GM21723 (cell line): ENCODE data around the gene PLGRKT.
"Not testable (repeated sequence)": the region's sequence is repeated elsewhere in the genome, so short reads cannot be mapped to it uniquely, and the experiment has no call there.

Experiments used
- ATAC-seq: cut with Tn5 transposase; IDR thresholded peaks from one replicate; pipeline ENCODE4 v1.9.1; 2021; ENCODE audit warnings: mild to moderate bottlenecking, moderate library complexity; ENCODE audit not compliant: unreplicated experiment

Gene PLGRKT

DNA sequence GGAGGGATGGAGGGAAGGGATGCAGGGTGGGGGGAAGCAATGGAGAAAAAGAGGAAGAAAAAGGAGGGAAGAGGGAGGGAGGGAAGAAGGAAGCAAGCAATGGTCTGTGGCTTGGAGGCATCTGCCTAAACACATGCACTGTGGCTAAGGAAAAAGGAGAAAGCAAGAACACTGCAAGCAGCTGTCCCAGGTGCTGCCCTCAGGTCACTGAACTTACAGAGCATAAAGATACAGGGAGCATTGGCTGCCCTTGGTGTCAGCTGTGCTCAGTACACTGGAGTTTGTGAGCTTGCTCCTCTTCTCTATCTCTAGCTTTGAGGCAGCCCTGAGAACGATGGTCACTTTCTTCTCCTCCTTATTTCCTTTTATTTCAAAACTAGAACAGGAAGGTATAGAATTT, 116.1 kb downstream of the PLGRKT start:
- ATAC-seq = not testable (repeated sequence)

GRCh38 chr9:5321058-5321457, 116.7 kb downstream of the PLGRKT start:
- no peak for ATAC-seq

- not testable (repeated sequence) for ATAC-seq
Observed at GRCh38 chr9:5316406-5316805, 121.3 kb downstream of the PLGRKT start.

DNA sequence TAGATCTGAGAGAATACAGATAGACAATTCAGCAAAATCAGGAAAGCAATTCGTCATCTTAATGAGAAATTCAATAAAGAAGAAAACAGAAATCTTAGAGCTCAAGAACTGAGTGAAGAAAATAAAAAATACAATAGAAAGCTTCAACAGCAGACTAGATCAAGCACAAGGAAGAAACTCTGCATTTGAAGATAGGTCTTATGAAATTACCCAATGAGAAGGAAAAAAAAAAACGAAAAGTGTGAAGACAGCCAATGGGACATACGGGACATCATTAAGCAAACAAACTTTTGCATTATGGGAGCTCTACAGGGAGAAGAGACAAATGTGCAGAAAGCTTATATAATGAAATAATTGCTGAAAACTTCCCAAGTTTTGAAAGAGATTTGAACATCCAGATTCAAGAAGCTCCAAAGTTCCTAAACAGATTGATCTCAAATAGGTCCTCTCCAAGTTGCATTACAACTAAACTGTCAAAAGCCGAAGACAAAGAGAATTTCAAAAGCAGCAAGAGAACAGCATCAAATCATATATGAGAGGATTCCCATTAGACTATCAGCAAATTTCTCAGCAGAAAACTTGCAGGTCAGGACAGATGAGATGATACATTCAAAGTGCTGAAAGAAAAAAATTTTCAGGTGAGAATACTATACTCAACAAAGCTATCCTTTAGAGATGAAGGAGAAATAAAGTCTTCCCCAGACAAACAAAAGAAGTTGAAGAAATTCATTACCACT, 122.4 kb downstream of the PLGRKT start:
- no peak for ATAC-seq

- ATAC-seq = no peak
Observed at GRCh38 chr9:5310851-5311250, 126.9 kb downstream of the PLGRKT start.
